Mesenchymal stem cell (in vitro differentiated cells and primary cell): ENCODE results near the gene GBX2.

ENCODE experiments used
- DNase-seq: peaks from one replicate; pipeline ENCODE4 v3.0.0-alpha.2; 2013
- H2AFZ ChIP-seq: one replicate; pipeline ENCODE4 v1.6.1; 2013; ENCODE audit warnings: low read depth, mild to moderate bottlenecking, control low read depth, inconsistent platforms, low read length, moderate library complexity
- H2AK5ac ChIP-seq: 2 replicates; pipeline ENCODE4 v1.6.1; 2013; ENCODE audit warnings: low read length, moderate library complexity, mild to moderate bottlenecking, inconsistent platforms; ENCODE audit not compliant: severe bottlenecking
- H2BK120ac ChIP-seq: one replicate; pipeline ENCODE4 v1.6.1; 2013; ENCODE audit warnings: low read depth, mild to moderate bottlenecking, inconsistent platforms, low read length, moderate library complexity
- H2BK12ac ChIP-seq, 2 experiments: one replicate each; pipeline ENCODE4 v1.6.1; 2013; ENCODE audit warnings: inconsistent platforms in 2 of 2, low read length in 2 of 2, mild to moderate bottlenecking in 2 of 2, moderate library complexity in 2 of 2, control low read depth in 1 of 2
- H2BK15ac ChIP-seq: one replicate; pipeline ENCODE4 v1.6.1; 2013; ENCODE audit warnings: mild to moderate bottlenecking, low read depth, inconsistent platforms; ENCODE audit not compliant: poor library complexity, severe bottlenecking
- H2BK5ac ChIP-seq: 2 replicates; pipeline ENCODE4 v1.6.1; 2013; ENCODE audit warnings: low read depth, mild to moderate bottlenecking, low read length, control low read depth, inconsistent platforms; ENCODE audit not compliant: poor library complexity, severe bottlenecking
- H3K14ac ChIP-seq, 2 experiments: one replicate each; pipeline ENCODE4 v1.6.1; 2013; ENCODE audit warnings: inconsistent platforms in 2 of 2, low read length in 2 of 2, control low read depth in 1 of 2, mild to moderate bottlenecking in 1 of 2, moderate library complexity in 1 of 2
- H3K18ac ChIP-seq, 2 experiments: one replicate each; pipeline ENCODE4 v1.6.1; 2013; ENCODE audit warnings: inconsistent platforms in 2 of 2, low read length in 2 of 2, control low read depth in 1 of 2, low read depth in 1 of 2, mild to moderate bottlenecking in 1 of 2
- H3K23ac ChIP-seq, 2 experiments: one replicate each; pipeline ENCODE4 v1.6.1; 2013; ENCODE audit warnings: inconsistent platforms in 2 of 2, low read length in 2 of 2, mild to moderate bottlenecking in 2 of 2, moderate library complexity in 2 of 2, control low read depth in 1 of 2
- H3K27ac ChIP-seq: 2 replicates; pipeline ENCODE4 v1.5.1; 2013; ENCODE audit warnings: mild to moderate bottlenecking, moderate library complexity, low read length, control low read depth, inconsistent platforms; ENCODE audit not compliant: poor library complexity, severe bottlenecking
- H3K27me3 ChIP-seq, 2 experiments: 2 replicates each; pipeline versions ENCODE4 v1.6.1 to v1.7.0; 2013; ENCODE audit warnings: low read length in 2 of 2, mild to moderate bottlenecking in 2 of 2, moderate library complexity in 2 of 2, control low read depth in 1 of 2, inconsistent platforms in 1 of 2; ENCODE audit not compliant: control insufficient read depth in 1 of 2, insufficient read depth in 1 of 2
- H3K36me3 ChIP-seq, 2 experiments: 2 replicates each; pipeline versions ENCODE4 v1.6.1 to v1.7.0; 2013; ENCODE audit warnings: low read length in 2 of 2, control low read depth in 1 of 2, inconsistent platforms in 1 of 2, low read depth in 1 of 2, mild to moderate bottlenecking in 1 of 2; ENCODE audit not compliant: insufficient read depth in 2 of 2, control insufficient read depth in 1 of 2
- H3K4ac ChIP-seq, 2 experiments: one replicate each; pipeline ENCODE4 v1.6.1; 2013; ENCODE audit warnings: inconsistent platforms in 2 of 2, low read length in 2 of 2, mild to moderate bottlenecking in 2 of 2, moderate library complexity in 2 of 2, control low read depth in 1 of 2, low read depth in 1 of 2
- H3K4me1 ChIP-seq: 2 replicates; pipeline ENCODE4 v1.6.1; 2013; ENCODE audit warnings: low read depth, low read length, control low read depth; ENCODE audit not compliant: control insufficient read depth, insufficient read depth
- H3K4me2 ChIP-seq: 2 replicates; pipeline ENCODE4 v1.6.1; 2013; ENCODE audit warnings: low read length, mild to moderate bottlenecking, inconsistent platforms; ENCODE audit not compliant: poor library complexity, severe bottlenecking
- H3K4me3 ChIP-seq, 2 experiments: 2 replicates each; pipeline versions ENCODE4 v1.5.1 to v1.7.0; 2013; ENCODE audit warnings: low read length in 2 of 2, mild to moderate bottlenecking in 2 of 2, control low read depth in 1 of 2, low read depth in 1 of 2; ENCODE audit not compliant: insufficient read depth in 1 of 2
- H3K79me1 ChIP-seq: replicated peaks from 2 replicates; pipeline ENCODE4 v1.6.1; 2013; ENCODE audit warnings: mild to moderate bottlenecking, control low read depth, low read length, inconsistent platforms; ENCODE audit not compliant: poor library complexity, severe bottlenecking
- H3K9ac ChIP-seq: 2 replicates; pipeline ENCODE4 v1.7.0; 2013; ENCODE audit warnings: mild to moderate bottlenecking, low read length, moderate library complexity
- H3K9me3 ChIP-seq: 2 replicates; pipeline ENCODE4 v1.7.0; 2013; ENCODE audit warnings: mild to moderate bottlenecking, low read length; ENCODE audit not compliant: control insufficient read depth
- H4K8ac ChIP-seq: one replicate; pipeline ENCODE4 v1.6.1; 2013; ENCODE audit warnings: inconsistent platforms, mild to moderate bottlenecking, low read length, moderate library complexity
- H4K91ac ChIP-seq: one replicate; pipeline ENCODE4 v1.6.1; 2013; ENCODE audit warnings: mild to moderate bottlenecking, low read length, inconsistent platforms
- WGBS: methylation state at CpG from one replicate; pipeline ENCODE4 v1.1.7; 2013; ENCODE audit warnings: mixed read lengths; 5-methylcytosine and 5-hydroxymethylcytosine counted together

Gene GBX2

GRCh38 chr2:236176417-236176816 is 8.2 kb upstream of the GBX2 start:
- no peak for DNase-seq
- Histone ChIP-seq H4K8ac (no peak overlapping the region), H3K4ac (no peak overlapping the region), H3K27ac (no peak overlapping the region), H2BK12ac (no peak overlapping the region), H2BK5ac (no peak overlapping the region), H3K9me3 (no peaks in the 10 kb centered on the region), H2AFZ (no peak overlapping the region), H3K4me1 (peaks cover 26% of the 10 kb centered on the region), H3K27me3 (peaks cover 32 to 73% of the 10 kb centered on the region in 2 experiments), H2BK120ac (no peak overlapping the region), H2BK15ac (no peak overlapping the region), H2AK5ac (no peak overlapping the region), H3K14ac (no peak overlapping the region), H3K4me2 (no peak overlapping the region), H3K4me3 (no peak overlapping the region), H3K23ac (no peak overlapping the region), H3K9ac (no peak overlapping the region), H3K18ac (no peak overlapping the region), H3K79me1 (no peaks in the 10 kb centered on the region), H3K36me3 (no peaks in the 10 kb centered on the region), H4K91ac (no peak overlapping the region)
- 29% methylated on average over 7 of the region's 7 CpGs for WGBS

DNA sequence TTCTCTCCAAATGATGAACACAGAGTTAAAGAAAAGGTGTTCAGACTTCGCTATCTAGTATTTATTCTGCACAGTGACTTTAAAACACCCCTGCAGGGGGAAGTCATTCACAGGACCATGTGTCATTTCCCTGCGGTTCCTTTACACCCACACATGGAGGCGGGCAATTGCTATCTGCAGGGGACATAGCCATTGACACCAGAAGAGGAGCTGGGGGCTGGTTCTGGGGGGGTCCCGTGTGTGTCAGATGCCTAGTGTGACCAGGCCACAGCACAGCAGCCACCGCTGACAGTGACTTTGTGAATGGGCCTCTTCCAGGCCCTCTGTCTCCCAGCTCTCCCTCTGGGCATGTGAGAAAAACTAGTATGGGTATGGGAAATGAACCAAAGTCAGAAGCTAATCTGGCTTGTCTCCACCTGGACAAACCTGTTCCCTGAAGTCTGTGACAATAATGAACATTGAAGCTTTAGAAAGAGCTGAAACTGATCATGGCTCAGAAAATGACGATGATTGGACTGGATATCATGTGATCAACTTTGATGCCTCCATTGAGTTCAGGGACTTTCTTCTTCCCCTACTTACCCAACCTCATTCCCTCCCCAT is 7.5 kb upstream of the GBX2 start:
- 15% methylated on average over 3 of the region's 6 CpGs for WGBS
- Histone ChIP-seq H2AK5ac (no peak overlapping the region), H4K91ac (no peak overlapping the region), H3K14ac (no peak overlapping the region), H3K4ac (no peak overlapping the region), H2AFZ (no peak overlapping the region), H3K18ac (no peak overlapping the region), H3K27ac (no peak overlapping the region), H2BK5ac (no peak overlapping the region), H3K4me2 (no peak overlapping the region), H3K36me3 (no peaks in the 10 kb centered on the region), H3K9ac (no peak overlapping the region), H3K4me3 (no peak overlapping the region), H3K23ac (no peak overlapping the region), H3K9me3 (no peaks in the 10 kb centered on the region), H2BK15ac (no peak overlapping the region), H3K27me3 (peaks cover 39 to 78% of the 10 kb centered on the region in 2 experiments), H4K8ac (no peak overlapping the region), H2BK120ac (no peak overlapping the region), H2BK12ac (no peak overlapping the region), H3K4me1 (peaks cover 28% of the 10 kb centered on the region), H3K79me1 (no peaks in the 10 kb centered on the region)
- no peak for DNase-seq

DNA sequence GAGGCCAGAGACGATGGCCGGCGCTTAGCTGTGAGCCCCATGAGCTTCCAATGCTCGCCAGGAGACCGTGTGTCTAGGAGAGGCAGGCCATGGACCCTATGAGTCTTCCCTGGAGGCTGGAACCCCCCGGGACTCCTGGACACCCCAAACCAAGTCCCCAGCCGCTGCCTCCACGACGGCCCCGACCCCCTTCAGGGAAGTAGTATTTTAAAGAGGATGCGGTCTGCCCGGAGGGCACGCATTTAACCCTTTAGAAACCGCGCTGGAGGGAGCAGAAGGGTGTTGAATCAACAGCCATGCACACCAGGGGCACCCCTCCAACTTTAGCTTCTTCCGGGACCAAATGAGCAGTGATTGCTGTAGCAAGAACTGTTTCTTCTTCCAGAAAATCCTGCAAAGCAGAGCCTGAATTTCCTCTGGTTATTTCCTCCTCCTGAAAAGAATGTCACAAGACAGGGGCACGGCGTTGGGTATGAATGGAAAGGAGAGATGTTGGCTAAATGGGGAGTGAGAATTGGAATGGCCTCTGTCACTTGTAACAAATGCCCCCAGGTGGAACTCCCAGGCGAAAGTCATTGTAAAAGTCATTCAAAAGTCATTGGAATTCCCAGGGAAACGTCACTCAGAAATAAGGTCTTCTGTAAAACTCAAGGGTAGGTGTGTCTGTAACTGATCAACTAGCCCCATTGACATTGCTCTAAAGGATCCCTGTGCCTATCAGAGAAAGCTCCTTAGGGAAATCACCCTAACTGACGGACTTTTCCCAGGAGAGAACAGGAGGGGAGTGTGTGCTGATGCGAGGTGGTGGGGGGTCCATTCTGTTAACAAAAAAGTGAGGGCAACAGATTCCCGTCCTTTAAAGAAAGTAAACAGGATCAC is 5.8 kb upstream of the GBX2 start:
- Histone ChIP-seq H3K4me1 (peaks cover 23% of the 10 kb centered on the region), H3K9ac (no peak overlapping the region), H3K4me2 (no peak overlapping the region), H3K4ac (no peak overlapping the region), H2AK5ac (no peak overlapping the region), H2BK12ac (no peak overlapping the region), H4K91ac (no peak overlapping the region), H3K27me3 (peaks cover 56 to 92% of the 10 kb centered on the region in 2 experiments), H3K9me3 (no peaks in the 10 kb centered on the region), H2BK15ac (no peak overlapping the region), H2AFZ (no peak overlapping the region), H3K36me3 (no peaks in the 10 kb centered on the region), H3K79me1 (peaks cover 1% of the 10 kb centered on the region), H2BK5ac (no peak overlapping the region), H3K14ac (no peak overlapping the region), H3K18ac (no peak overlapping the region), H3K4me3 (no peak overlapping the region), H3K27ac (no peak overlapping the region), H3K23ac (no peak overlapping the region), H4K8ac (no peak overlapping the region), H2BK120ac (no peak overlapping the region)
- DNase-seq, result no peak
- 6% methylated on average over 22 of the region's 23 CpGs for WGBS

DNA sequence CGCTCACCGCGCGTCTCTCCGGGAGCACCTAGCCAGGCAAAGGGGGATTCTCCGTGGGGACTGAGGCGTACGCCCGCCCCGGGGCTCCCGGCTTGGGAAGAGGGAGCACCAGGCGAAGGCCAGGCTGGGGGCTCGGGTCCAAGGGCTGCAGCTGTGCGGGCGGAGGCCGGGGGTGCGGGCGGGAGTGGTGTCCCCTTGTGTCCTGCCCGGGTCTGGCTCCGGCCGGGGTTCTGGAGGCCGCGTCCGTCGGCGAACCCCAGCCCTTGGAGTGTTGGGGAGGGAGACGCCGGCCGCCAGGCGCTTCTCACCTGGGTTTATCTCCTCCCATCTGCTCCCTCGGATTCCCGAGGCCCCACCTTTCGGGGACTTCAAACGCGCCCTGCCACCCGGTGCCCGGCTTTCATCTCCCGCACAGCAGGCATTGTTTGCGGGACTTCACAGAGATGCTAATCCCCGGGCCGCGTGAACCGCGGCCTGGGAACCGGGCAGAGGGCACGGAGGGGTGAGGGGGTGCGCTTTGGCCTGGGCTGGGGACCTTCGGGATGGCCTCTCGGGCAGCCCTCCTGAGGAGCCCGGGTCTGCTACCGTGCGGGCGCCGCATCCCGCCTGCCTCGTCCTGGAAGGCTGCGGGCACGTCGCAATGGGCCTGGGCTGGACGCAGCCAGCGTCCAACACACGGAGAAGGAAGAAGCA is 5.0 kb upstream of the GBX2 start:
- no peak overlapping the region for H4K8ac ChIP-seq
- no peak overlapping the region for H3K4me2 ChIP-seq
- no peak overlapping the region for H2BK120ac ChIP-seq
- no peak overlapping the region for H3K9ac ChIP-seq
- peaks cover 1% of the 10 kb centered on the region for H3K79me1 ChIP-seq
- H3K4me1 ChIP-seq, result peaks cover 25% of the 10 kb centered on the region
- no peak for DNase-seq
- no peaks in the 10 kb centered on the region for H3K36me3 ChIP-seq
- no peak overlapping the region for H2BK5ac ChIP-seq
- H3K9me3 ChIP-seq, result no peaks in the 10 kb centered on the region
- no peak overlapping the region for H2BK15ac ChIP-seq
- peaks cover 58 to 96% of the 10 kb centered on the region in 2 experiments for H3K27me3 ChIP-seq
- H3K27ac ChIP-seq, result no peak overlapping the region
- H2AFZ ChIP-seq, result no peak overlapping the region
- H4K91ac ChIP-seq, result no peak overlapping the region
- H3K14ac ChIP-seq, result no peak overlapping the region
- no peak overlapping the region for H3K23ac ChIP-seq
- no peak overlapping the region for H3K4me3 ChIP-seq
- H2BK12ac ChIP-seq, result no peak overlapping the region
- 3% methylated on average over 45 of the region's 62 CpGs for WGBS
- no peak overlapping the region for H2AK5ac ChIP-seq
- no peak overlapping the region for H3K4ac ChIP-seq
- no peak overlapping the region for H3K18ac ChIP-seq
